GM18511 (cell line): ENCODE measurements around the gene NDUFAB1.
A peak's percentile ranks its signal among the peaks of the same experiment; 100 is the strongest.
"Not testable (repeated sequence)": the region's sequence is repeated elsewhere in the genome, so short reads cannot be mapped to it uniquely, and the experiment has no call there.

Experiments
- ATAC-seq: cut with Tn5 transposase; IDR thresholded peaks from one replicate; pipeline ENCODE4 v1.9.1; 2021; ENCODE audit warnings: mild to moderate bottlenecking, moderate library complexity; ENCODE audit not compliant: unreplicated experiment

NDUFAB1 gene

GRCh38 chr16:23556881-23557778 lies 39.0 kb downstream of the NDUFAB1 start, which contains the start of the genes EARS2 and UBFD1:
Gene EARS2, minus strand, starts transcription at chr16:23557350. Its CDS starts 7 bp downstream, at chr16:23557343.
Gene UBFD1, plus strand, starts transcription at chr16:23557727. Its CDS starts 16 bp downstream, at chr16:23557743.
- peak; percentile 94 for ATAC-seq

- ATAC-seq, result no peak
These were observed 41.6 kb downstream of the NDUFAB1 start for GRCh38 chr16:23554536-23554935.

- ATAC-seq, result no peak
These were observed 44.0 kb downstream of the NDUFAB1 start for GRCh38 chr16:23552161-23552560.

DNA sequence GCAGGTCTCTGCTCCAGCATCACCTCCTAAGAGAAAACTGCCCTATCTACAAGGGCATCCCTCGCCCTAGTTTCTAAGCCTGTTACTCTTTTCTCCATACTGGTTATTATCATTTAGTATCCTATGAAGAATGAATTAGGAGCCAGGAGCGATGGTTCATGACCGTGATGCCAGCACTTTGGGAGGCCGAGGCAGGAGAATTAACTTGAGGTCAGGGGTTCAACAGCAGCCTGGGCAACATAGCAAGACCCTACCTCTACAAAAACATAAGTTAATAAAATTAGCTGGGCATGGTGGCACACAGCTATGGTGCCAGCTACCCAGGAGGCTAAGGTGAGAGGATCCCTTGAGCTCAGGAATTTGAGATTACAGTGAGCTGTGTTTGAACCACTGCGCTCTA lies 46.2 kb downstream of the NDUFAB1 start:
- ATAC-seq, result no peak

GRCh38 chr16:23544436-23544835 lies 51.7 kb downstream of the NDUFAB1 start:
- no peak for ATAC-seq

DNA sequence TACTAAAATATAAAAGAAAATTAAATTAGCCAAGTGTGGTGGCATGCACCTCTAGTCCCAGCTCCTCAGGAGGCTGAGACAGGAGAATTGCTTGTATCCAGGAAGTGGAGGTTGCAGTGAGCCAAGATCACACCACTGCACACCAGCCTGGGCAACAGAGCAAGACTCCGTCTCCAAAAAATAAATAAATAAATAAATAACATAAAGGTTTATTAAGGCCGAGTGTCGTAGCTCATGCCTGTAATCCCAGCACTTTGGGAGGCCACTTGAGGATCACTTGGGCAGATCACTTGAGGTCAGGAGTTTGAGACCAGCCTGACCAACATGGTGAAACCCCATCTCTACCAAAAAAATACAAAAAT lies 55.3 kb downstream of the NDUFAB1 start:
- not testable (repeated sequence) for ATAC-seq

DNA sequence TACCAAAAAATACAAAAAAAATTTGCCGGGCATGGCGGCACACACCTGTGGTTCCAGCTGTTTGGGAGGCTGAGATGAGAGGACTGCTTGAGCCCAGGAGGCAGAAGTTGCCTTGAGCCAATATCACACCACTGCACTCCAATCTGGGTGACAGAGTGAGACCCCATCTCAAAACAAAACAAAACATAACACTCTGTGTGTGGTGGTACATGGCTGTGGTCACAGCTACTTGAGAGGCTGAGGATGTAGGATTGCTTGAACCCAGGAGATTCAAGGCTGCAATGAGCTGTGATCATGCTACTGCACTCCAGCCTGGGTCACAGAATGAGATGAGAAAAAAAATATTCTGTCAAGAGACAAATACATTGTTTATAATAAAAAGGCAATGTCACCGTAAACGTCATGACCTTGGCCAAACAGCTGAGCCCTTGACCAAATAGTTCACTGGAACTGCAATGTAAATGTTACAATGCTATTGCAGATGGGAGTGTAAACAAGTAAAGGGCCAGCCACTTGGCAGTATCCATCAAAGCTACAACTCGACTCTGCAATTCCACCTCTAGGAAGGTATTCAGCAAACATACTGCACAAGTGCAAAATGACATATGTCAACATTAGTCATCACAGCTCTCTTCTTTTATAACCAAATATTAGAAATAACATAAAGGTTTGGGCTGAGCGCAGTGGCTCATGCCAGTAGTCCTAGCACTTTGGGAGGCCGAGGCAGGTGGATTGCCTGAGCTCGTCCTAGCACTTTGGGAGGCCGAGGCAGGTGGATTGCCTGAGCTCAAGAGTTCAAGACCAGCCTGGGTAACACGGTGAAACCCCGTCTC lies 55.9 kb downstream of the NDUFAB1 start:
- ATAC-seq, result no peak

DNA sequence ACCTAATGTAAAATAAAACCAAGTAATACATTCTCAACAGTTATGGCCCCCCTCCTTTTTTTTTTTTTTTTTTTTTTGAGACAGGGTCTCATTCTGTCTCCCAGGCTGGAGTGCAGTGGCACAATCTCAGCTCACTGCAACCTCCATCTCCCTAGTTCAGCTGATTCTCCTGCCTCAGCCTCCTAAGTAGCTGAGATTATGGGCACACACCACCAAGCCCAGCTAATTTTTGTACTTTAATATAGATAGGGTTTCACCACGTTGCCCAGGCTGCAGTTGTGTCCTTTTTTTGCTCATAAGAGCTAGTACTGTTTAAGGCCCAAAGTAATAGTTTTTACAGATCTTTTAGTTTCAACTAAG lies 57.2 kb downstream of the NDUFAB1 start:
- ATAC-seq, result no peak

DNA sequence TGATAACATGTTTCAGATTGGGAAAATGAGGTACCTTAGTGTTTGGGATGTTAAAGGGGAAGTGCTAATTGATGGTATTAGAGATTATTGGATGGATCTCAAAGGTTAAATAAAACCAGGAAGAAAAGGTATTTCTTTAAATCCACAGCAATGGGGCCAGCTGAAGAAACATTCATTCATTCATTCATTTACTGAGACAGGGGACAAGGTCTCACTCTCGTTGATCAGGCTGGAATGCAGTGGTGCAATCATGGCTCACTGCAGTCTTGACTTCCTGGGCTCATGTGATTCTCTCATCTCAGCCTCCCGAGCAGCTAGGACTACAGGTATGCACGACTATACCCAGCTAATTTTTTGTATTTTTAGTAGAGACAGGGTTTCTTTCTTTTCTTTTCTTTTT lies 58.7 kb downstream of the NDUFAB1 start:
- no peak for ATAC-seq

GRCh38 chr16:23535901-23536300 lies 60.2 kb downstream of the NDUFAB1 start:
- no peak for ATAC-seq

GRCh38 chr16:23534868-23535860 lies 61.0 kb downstream of the NDUFAB1 start:
- no peak for ATAC-seq

GRCh38 chr16:23532448-23532847 lies 63.7 kb downstream of the NDUFAB1 start:
- no peak for ATAC-seq
